Measurements from ENCODE around the gene MROH7. TPM values are rescaled to one million over a fixed set of nuclear protein-coding genes. Genes with fewer than 3 reads are reported as not detected.

Gene MROH7
- total and polyA plus RNA-seq, 4 donors, result 0.07 to 2.8 (median 0.58) TPM

DNA sequence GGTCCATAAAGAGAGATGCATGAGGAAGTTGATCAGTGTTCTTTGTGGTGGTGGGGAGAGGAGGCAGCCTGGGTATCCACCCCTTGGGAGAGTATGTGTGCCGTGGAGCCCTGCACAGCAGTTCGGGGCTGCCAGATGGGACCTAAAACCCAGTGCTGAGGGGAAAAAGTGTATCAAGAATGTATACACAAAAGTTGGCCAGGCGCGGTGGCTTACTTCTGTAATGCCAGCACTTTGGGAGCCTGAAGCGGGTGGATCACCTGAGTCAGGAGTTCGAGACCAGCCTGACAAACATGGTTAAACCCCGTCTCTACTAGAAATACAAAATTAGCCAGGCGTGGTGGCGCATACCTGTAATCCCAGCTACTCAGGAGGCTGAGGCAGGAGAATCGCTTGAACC lies 70.0 kb downstream of the MROH7 start:
- H3K27ac ChIP-seq (ENCODE audit: low read depth in 1 of 2, low read length in 2 of 2), result no peak overlapping the region
- TF ChIP-seq, protein P1, sequence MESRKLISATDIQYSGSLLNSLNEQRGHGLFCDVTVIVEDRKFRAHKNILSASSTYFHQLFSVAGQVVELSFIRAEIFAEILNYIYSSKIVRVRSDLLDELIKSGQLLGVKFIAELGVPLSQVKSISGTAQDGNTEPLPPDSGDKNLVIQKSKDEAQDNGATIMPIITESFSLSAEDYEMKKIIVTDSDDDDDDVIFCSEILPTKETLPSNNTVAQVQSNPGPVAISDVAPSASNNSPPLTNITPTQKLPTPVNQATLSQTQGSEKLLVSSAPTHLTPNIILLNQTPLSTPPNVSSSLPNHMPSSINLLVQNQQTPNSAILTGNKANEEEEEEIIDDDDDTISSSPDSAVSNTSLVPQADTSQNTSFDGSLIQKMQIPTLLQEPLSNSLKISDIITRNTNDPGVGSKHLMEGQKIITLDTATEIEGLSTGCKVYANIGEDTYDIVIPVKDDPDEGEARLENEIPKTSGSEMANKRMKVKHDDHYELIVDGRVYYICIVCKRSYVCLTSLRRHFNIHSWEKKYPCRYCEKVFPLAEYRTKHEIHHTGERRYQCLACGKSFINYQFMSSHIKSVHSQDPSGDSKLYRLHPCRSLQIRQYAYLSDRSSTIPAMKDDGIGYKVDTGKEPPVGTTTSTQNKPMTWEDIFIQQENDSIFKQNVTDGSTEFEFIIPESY (IDR thresholded peaks at IDR 0.05), result no peak
- no peak for TF ChIP-seq TAF1 (conservative IDR thresholded peaks at IDR 0.05)
- TF ChIP-seq FOXA2 (IDR thresholded peaks at IDR 0.05), result no peak
- H3K4me1 ChIP-seq (ENCODE audit: control insufficient read depth in 4 of 4, insufficient read depth in 4 of 4, low read length in 3 of 4), result peaks cover 0 to 12% (median 6%) of the 10 kb centered on the region in 4 donors
- peaks cover 0 to 9% (median 4%) of the 10 kb centered on the region in 4 donors for H3K36me3 ChIP-seq (ENCODE audit: control insufficient read depth in 4 of 4, insufficient read depth in 3 of 4, low read depth in 1 of 4, low read length in 3 of 4)
- DNase-seq (ENCODE audit: low spot score), result no peak
- WGBS, result 96% methylated on average over 10 of the region's 10 CpGs
- no peaks in the 10 kb centered on the region for H3K27me3 ChIP-seq (ENCODE audit: control insufficient read depth in 4 of 4, insufficient read depth in 4 of 4, low read length in 3 of 4)
- H3K9me3 ChIP-seq (ENCODE audit: control insufficient read depth in 4 of 4, low read length in 3 of 4), result no peaks in the 10 kb centered on the region
- H3K4me3 ChIP-seq (ENCODE audit: low read depth in 1 of 3, low read length in 3 of 3), result no peak overlapping the region
- H3K9ac ChIP-seq (ENCODE audit: low read depth in 1 of 2, low read length in 2 of 2), result no peak overlapping the region

DNA sequence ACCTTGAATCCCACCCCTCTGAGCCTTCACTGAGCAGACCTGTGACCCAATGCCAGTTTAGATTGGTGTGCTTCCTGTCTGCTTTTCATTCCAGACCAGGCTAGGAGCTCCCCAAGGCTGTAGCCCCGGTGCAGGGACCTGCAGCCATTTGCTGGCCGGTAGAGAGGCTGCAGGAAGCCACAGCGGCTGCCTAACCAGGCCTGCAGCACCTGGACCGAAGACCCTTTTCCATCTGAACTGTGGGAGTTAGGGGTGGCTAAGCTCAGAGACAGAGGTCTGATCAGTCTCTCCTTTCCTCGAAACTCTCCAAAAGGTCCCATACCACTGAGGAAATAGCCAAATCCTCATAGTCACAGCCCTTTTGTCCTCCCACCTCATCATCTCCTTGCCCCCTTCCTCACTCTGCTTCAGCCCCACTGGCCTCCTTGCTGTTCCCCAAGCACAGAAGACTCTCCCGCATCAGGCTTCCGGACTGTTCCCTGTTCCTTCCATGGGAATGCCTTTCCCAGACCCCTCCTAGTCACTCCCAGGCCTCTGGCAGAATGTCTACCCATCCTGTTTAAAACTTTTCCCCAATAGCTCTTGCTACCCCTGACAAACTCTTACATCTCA lies 73.4 kb downstream of the MROH7 start:
- Histone ChIP-seq H3K27ac (ENCODE audit: low read depth in 1 of 2, low read length in 2 of 2) (peak overlapping the region in 1 of 2 donors; percentile 72), H3K4me1 (ENCODE audit: control insufficient read depth in 4 of 4, insufficient read depth in 4 of 4, low read length in 3 of 4) (peaks cover 0 to 17% (median 12%) of the 10 kb centered on the region in 4 donors), H3K9me3 (ENCODE audit: control insufficient read depth in 4 of 4, low read length in 3 of 4) (no peaks in the 10 kb centered on the region), H3K36me3 (ENCODE audit: control insufficient read depth in 4 of 4, insufficient read depth in 3 of 4, low read depth in 1 of 4, low read length in 3 of 4) (peaks cover 0 to 16% (median under 1%) of the 10 kb centered on the region in 4 donors), H3K4me3 (ENCODE audit: low read depth in 1 of 3, low read length in 3 of 3) (peak overlapping the region; percentile 67 to 97 (median 91)), H3K27me3 (ENCODE audit: control insufficient read depth in 4 of 4, insufficient read depth in 4 of 4, low read length in 3 of 4) (no peaks in the 10 kb centered on the region), H3K9ac (ENCODE audit: low read depth in 1 of 2, low read length in 2 of 2) (peak overlapping the region in 1 of 2 donors; percentile 66)
- no peak for DNase-seq (ENCODE audit: low spot score)
- 92% methylated on average over 7 of the region's 7 CpGs for WGBS
- no peak for TF ChIP-seq RAD21 (IDR thresholded peaks at IDR 0.05)
- no peak for TF ChIP-seq JUND (IDR thresholded peaks at IDR 0.05)
- TF ChIP-seq, protein P1 (IDR thresholded peaks at IDR 0.05), result no peak

DNA sequence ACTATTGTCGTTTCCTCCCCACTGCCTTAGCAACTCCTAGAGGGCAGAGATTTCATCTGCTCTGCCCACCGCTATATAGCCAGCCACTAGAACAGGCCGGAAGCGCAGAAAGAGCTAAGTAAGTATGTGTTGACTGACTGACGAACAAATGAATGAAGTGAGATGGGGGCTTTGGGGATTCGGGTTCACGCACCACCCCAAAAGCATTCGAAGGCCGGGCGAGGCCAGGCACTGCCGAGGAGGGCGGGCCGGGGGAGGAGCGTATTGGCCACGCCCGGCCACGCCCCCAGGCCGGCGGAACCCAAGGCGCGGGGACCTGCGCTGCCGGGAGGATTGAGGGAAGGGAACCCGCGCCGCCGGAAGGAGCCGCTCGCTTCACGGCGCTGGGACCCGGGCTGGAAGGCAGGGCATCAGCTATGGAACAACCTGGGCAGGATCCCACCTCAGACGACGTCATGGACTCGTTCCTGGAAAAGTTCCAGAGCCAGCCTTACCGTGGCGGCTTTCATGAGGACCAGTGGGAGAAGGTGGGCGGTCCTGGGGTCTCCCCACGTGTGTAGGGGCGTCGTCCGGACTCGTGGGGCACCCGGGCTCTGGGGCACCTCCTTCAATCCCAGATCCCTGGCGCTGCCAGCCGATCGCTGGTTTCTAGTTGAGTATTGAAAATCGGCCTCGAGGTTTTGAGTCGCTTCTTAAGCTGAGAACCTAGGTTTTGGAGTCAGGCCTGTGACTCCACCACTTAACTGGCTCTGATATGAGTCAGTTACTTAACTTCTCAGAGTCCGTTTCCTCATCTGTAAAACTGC lies 74.1 kb downstream of the MROH7 start, which contains the start of gene TTC4:
Gene TTC4, plus strand, starts transcription at position 369 of the 806 bp plus-strand sequence. Its CDS starts 48 bp downstream, at position 417.
- DNase-seq (ENCODE audit: low spot score), result peak; percentile 85
- no peaks in the 10 kb centered on the region for H3K9me3 ChIP-seq (ENCODE audit: control insufficient read depth in 4 of 4, low read length in 3 of 4)
- TF ChIP-seq RAD21 (IDR thresholded peaks at IDR 0.05), result peak; percentile 43 to 57
- no peak for TF ChIP-seq RXRA (IDR thresholded peaks at IDR 0.05)
- peak; percentile 84 to 94 for TF ChIP-seq GABPA (IDR thresholded peaks at IDR 0.05 in 1 of 2, conservative IDR thresholded peaks at IDR 0.05 in 1 of 2)
- TF ChIP-seq YY1 (IDR thresholded peaks at IDR 0.05), result no peak
- TF ChIP-seq, protein P2, sequence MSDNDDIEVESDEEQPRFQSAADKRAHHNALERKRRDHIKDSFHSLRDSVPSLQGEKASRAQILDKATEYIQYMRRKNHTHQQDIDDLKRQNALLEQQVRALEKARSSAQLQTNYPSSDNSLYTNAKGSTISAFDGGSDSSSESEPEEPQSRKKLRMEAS (IDR thresholded peaks at IDR 0.05), result peak; percentile 32
- no peak for TF ChIP-seq TAF1 (conservative IDR thresholded peaks at IDR 0.05)
- TF ChIP-seq FOXA1 (IDR thresholded peaks at IDR 0.05), result no peak
- TF ChIP-seq, protein P3, sequence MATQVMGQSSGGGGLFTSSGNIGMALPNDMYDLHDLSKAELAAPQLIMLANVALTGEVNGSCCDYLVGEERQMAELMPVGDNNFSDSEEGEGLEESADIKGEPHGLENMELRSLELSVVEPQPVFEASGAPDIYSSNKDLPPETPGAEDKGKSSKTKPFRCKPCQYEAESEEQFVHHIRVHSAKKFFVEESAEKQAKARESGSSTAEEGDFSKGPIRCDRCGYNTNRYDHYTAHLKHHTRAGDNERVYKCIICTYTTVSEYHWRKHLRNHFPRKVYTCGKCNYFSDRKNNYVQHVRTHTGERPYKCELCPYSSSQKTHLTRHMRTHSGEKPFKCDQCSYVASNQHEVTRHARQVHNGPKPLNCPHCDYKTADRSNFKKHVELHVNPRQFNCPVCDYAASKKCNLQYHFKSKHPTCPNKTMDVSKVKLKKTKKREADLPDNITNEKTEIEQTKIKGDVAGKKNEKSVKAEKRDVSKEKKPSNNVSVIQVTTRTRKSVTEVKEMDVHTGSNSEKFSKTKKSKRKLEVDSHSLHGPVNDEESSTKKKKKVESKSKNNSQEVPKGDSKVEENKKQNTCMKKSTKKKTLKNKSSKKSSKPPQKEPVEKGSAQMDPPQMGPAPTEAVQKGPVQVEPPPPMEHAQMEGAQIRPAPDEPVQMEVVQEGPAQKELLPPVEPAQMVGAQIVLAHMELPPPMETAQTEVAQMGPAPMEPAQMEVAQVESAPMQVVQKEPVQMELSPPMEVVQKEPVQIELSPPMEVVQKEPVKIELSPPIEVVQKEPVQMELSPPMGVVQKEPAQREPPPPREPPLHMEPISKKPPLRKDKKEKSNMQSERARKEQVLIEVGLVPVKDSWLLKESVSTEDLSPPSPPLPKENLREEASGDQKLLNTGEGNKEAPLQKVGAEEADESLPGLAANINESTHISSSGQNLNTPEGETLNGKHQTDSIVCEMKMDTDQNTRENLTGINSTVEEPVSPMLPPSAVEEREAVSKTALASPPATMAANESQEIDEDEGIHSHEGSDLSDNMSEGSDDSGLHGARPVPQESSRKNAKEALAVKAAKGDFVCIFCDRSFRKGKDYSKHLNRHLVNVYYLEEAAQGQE (IDR thresholded peaks at IDR 0.05), result peak; percentile 47
- TF ChIP-seq, protein P4, sequence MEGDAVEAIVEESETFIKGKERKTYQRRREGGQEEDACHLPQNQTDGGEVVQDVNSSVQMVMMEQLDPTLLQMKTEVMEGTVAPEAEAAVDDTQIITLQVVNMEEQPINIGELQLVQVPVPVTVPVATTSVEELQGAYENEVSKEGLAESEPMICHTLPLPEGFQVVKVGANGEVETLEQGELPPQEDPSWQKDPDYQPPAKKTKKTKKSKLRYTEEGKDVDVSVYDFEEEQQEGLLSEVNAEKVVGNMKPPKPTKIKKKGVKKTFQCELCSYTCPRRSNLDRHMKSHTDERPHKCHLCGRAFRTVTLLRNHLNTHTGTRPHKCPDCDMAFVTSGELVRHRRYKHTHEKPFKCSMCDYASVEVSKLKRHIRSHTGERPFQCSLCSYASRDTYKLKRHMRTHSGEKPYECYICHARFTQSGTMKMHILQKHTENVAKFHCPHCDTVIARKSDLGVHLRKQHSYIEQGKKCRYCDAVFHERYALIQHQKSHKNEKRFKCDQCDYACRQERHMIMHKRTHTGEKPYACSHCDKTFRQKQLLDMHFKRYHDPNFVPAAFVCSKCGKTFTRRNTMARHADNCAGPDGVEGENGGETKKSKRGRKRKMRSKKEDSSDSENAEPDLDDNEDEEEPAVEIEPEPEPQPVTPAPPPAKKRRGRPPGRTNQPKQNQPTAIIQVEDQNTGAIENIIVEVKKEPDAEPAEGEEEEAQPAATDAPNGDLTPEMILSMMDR (IDR thresholded peaks at IDR 0.05; ENCODE audit: low read depth, low read length, missing input control), result no peak
- TF ChIP-seq EGR1 (IDR thresholded peaks at IDR 0.05; ENCODE audit: low read depth in 2 of 2), result no peak
- TF ChIP-seq HNF4G (IDR thresholded peaks at IDR 0.05), result no peak
- TF ChIP-seq SP1 (IDR thresholded peaks at IDR 0.05), result peak; percentile 75

More for the DNA sequence above, 74.1 kb downstream of the MROH7 start, which contains the start of gene TTC4:
- H3K9ac ChIP-seq (ENCODE audit: low read depth in 1 of 2, low read length in 2 of 2), result peak within 1 kb of the TSS; percentile 66 to 84
- H3K27me3 ChIP-seq (ENCODE audit: control insufficient read depth in 4 of 4, insufficient read depth in 4 of 4, low read length in 3 of 4), result no peaks in the 10 kb centered on the region
- H3K27ac ChIP-seq (ENCODE audit: low read depth in 1 of 2, low read length in 2 of 2), result peak within 1 kb of the TSS; percentile 58 to 72
- WGBS, result 2% methylated on average over 51 of the region's 51 CpGs
- peaks cover 0 to 17% (median 12%) of the 10 kb centered on the region in 4 donors for H3K4me1 ChIP-seq (ENCODE audit: control insufficient read depth in 4 of 4, insufficient read depth in 4 of 4, low read length in 3 of 4)
- peak within 1 kb of the TSS; percentile 67 to 97 (median 91) for H3K4me3 ChIP-seq (ENCODE audit: low read depth in 1 of 3, low read length in 3 of 3)
- peaks cover 0 to 21% (median under 1%) of the 10 kb centered on the region in 4 donors for H3K36me3 ChIP-seq (ENCODE audit: control insufficient read depth in 4 of 4, insufficient read depth in 3 of 4, low read depth in 1 of 4, low read length in 3 of 4)

All from liver (tissue), 9 donors.